NCI-H146 treated with DMSO at 0.1 percent for 48 hours (cell line): ENCODE data around the gene TMEM201.

Source experiments
- DNase-seq: peaks from one replicate; lab custom pipeline; 2025; ENCODE audit not compliant: unreplicated experiment; lab: John Stamatoyannopoulos, UW

TMEM201 gene

GRCh38 chr1:9577423-9577822, 11.3 kb upstream of the TMEM201 start:
- DNase-seq: no peak

GRCh38 chr1:9580942-9581341, 7.8 kb upstream of the TMEM201 start:
- no peak for DNase-seq

DNA sequence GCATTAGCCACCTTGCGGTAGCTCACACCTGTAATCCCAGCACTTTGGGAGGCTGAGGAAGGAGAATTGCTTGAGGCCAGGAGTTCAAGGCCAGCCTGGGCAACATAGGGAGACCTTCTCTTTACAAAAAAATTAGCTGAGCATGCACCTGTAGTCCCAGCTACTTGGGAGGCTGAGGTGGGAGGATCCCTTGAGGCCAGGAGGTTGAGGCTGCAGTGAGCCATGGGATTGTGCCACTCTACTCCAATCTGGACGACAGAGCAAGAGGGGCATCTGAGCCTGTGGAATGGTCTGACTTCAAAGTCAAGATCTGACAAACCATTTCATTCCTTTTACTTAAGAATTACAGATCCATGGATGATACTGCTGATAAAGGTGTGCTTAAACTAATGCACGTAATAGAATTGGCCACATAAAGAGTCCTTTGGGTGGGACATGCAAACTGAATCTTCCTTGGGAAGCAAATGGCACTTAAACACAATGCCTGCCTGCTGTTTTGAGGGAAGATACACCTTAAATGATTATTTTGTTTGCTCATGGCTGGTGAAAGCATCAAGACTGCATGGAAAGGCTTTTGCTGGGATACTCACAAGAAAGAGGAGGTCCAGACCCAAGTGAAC, 2.5 kb upstream of the TMEM201 start:
- DNase-seq: no peak

DNA sequence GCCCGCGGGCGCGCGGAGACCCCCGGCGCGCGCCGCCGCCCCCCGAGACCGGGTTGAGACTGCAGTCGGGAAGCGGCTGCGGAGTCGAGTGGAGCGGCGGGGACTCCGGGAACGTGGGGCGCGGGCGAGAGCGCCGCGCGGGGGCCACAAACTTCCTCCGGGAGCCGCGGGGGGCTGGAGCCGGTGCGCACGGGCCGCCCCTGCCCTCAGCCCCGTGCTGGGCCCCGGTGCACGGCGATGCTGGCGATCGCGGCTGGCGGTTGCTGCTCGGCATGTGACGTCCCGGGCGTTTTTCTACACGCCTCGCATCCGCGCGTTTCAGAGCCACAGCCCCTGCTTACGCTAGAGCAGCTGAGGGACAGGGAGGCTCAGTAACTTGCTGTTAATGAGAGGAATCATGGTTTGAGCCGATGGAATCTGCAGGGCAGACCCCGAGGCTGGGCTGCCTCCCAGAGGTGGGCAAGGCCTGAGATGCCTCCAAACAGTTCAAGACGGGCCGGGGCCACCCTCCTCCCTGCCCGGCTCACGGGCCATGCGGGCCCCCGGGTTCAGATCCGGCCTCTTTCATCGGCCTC, 520 bp downstream of the TMEM201 start:
- no peak for DNase-seq

GRCh38 chr1:9589719-9590157, 1.0 kb downstream of the TMEM201 start:
- DNase-seq: no peak

GRCh38 chr1:9590201-9590600, 1.5 kb downstream of the TMEM201 start:
- no peak for DNase-seq

DNA sequence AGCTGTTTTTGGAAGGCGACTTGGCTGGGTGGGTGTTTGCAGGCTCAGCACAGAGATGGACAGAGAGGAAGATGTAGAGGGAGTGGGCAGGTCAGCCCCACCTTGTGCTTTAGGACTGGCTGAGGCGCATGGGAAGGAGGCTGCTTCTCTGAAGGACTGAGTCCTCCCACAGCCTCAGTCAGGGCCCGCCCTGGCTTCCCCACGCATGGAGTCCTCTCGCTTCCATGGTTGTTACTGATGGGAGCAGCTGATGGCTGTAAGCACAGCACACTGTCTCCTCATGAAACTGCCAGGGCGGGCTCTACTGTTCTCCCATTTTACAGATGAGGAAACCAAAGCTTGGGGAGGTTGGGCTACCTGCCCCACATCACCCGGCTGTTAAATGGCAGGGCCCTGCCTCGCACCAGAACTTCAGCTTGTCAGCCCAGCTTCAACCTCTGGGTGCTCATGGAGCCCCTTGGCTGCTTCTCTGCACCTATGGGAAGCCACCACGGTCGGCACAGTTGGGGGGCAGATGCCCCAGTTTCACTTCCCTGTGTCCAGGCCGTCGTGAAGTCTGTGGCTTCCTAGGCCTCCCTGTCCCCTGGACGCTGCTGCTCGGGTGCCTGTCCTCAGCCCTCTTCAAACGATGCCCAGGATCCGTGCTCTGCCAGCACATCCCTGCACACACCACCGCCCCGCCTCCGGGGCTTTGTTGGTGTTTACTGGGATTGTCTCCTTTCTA, 2.4 kb downstream of the TMEM201 start:
- DNase-seq: no peak

GRCh38 chr1:9591669-9592509, 3.2 kb downstream of the TMEM201 start:
- no peak for DNase-seq

DNA sequence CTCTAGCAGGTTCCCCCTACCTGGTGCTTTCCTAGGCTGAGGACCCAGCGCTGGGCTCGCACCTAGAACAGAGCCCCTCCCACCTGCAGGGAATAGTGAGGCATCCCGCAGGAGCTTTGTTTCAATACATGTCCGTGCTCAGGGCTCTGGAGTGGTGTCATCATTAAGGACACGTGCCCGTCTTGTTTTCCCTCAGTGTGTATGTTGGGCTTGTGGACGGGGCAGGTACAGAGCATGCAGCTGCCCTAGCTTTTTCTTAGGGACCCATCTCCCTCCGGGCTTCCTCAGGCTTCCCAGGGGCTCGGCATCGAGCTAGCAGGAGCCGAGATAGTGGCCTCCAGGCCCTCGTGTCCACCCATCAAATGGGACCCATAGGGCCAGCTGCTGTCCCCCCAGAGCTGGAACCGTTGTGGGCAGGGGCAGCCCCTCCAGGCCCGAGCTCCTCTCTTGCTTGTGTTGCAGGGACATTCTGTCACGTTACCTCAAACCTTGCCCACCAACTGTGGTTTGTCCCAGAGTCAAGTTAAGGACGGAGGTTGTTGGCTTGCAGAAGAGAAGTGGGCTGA, 3.9 kb downstream of the TMEM201 start:
- no peak for DNase-seq

- no peak for DNase-seq
Measured at GRCh38 chr1:9593147-9593491, 4.4 kb downstream of the TMEM201 start.

- DNase-seq: peak; percentile 59
Measured at GRCh38 chr1:9593492-9594465, 5.1 kb downstream of the TMEM201 start.

- DNase-seq: no peak
Measured at GRCh38 chr1:9594471-9595155, 5.9 kb downstream of the TMEM201 start.

DNA sequence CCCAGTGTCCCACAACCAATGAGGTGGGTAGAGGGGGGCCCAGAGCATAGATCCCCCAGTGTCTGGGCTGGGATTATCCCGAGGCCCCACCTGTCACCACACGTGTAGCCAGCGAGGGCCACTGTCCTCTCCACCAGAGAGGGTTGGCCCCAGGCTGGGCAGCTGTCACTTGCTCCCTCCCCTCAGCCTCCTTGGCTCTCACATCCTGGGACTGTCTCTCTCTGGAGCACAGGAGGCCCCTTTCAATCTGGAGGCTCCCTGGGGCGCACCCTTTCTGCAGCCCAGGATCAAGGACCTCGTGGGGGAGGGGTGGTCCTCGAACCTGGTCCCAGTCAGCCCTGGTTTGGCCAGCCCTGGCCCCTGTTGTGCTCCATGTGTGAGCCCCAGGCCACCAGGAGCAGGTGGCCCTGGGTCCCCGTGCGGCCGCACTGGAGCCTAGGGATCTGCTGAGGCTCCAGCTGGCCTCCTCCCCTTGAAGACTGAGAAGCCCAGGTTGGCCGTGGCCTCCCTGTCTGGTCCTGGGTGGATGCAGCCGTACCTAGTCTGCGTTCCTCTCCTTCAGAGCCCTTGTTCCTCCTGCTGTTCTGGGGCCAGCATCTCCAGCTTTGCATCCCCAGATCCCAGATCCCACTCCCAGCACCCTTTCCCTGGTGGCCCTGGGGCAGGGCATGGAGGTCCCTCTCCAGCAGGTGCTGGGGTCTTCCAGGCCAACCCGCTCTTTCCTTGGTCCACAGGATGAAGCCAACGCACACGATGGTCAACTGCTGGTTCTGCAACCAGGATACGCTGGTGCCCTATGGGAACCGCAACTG, 6.7 kb downstream of the TMEM201 start:
- DNase-seq: no peak

GRCh38 chr1:9595968-9596340, 7.2 kb downstream of the TMEM201 start:
- DNase-seq: no peak

DNA sequence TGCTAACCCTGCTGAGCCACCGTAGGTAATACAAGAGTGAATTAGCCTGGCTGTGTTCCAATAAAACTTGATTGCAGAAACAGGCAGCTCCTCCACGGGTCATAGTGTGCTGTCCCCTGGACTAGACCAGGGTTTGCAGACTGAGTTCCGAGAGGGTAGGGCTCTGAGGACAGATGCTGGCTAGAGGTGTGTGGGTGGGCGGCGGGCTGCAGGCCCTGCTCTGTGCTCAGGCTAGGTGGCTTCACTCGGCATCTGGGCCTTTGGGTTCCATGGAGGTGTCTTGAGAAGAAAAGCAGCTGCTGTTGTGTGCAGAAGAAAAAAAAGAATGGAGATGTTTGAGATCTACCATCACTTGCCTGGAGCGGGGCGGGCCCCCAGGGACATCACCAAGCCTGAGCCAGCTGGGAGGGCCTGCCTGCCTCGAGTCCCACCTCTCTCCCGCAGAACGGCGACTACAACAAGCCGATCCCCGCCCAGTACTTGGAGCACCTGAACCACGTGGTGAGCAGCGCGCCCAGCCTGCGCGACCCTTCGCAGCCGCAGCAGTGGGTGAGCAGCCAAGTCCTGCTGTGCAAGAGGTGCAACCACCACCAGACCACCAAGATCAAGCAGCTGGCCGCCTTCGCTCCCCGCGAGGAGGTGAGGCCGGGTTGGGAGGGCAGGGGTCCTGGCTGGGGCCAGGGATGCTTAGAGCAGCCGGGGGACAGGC, 7.9 kb downstream of the TMEM201 start:
- DNase-seq: no peak

DNA sequence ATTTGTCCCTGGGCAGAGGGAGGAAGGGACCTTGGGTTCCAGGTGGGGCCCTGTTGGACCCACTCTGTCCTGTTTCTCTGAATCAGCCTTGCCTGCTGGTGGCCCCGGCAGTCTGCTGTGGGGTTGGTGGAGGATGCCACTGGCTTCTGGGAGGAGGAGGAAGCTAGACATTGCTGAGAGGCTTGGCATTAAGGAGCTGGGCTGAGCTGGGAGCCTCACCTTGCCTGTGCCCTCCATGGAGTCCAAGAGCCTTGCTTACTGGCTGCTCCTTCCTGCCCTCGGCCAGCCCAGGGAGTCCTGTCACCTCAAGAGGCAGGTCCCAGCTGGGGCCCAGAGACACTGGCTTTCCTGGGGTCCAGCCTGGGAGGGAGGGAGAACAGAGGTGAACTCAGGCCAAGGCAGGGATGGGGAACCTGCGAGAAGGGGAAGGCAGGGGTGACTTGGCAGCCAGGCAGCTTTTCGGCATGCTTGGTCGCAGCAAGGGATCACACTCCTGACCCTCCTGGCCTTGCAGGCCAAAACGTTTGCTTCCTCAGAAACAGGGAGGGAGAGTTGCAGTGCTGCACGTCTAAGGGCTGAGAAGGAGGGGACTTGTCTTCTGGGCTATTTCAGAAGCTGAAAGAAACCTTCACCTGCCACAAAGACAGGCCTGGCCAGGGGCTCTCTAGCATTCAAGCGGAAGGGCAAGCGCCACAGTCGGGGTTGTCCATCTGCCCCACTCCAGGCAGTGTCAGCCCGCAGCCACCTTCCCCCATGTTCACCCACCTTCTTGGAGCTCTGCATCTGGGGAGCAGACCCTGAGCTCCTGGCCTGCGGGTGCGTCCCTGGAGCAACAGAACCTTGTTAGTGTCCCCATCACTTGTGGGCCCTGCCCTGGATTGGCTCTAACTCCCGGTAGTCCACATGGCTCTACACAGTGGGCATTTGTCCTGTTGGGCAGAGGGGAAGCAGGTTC, 8.9 kb downstream of the TMEM201 start:
- DNase-seq: no peak

GRCh38 chr1:9598316-9598700, 9.6 kb downstream of the TMEM201 start:
- DNase-seq: no peak
